WTC11 (cell line): Measurements from ENCODE around the gene KIAA1210.

Source experiments
- ATF1 ChIP-seq: sonication (generic); formaldehyde crosslinking; IDR thresholded peaks from 2 replicates; pipeline ENCODE4 v1.8.1; 2023; ENCODE audit warnings: mild to moderate bottlenecking, moderate library complexity, missing genetic modification reagents
- CTCF ChIP-seq: fragments of 200-600 bp; IDR thresholded peaks from 2 replicates; pipeline ENCODE4 v1.8.0; 2022; ENCODE audit warnings: antibody characterized with exemption
- NR3C1 ChIP-seq: sonication (generic); formaldehyde crosslinking; conservative IDR thresholded peaks from 2 replicates; pipeline ENCODE4 v1.8.1; 2023; ENCODE audit warnings: low read depth, mild to moderate bottlenecking, missing genetic modification reagents
- USF2 ChIP-seq: sonication (generic); formaldehyde crosslinking; IDR thresholded peaks from 2 replicates; pipeline ENCODE4 v1.8.1; 2023; ENCODE audit warnings: mild to moderate bottlenecking, missing genetic modification reagents, moderate library complexity
- ZNF232 ChIP-seq: sonication (generic); formaldehyde crosslinking; IDR thresholded peaks from 2 replicates; pipeline ENCODE4 v1.8.0; 2022; ENCODE audit warnings: mild to moderate bottlenecking, missing genetic modification reagents
- ZNF317 ChIP-seq: sonication (generic); formaldehyde crosslinking; IDR thresholded peaks from 2 replicates; pipeline ENCODE4 v1.8.1; 2023; ENCODE audit warnings: low read depth, mild to moderate bottlenecking, moderate library complexity, missing genetic modification reagents, borderline replicate concordance

- no peak for TF ChIP-seq ZNF317 (CRISPR knock-in tag)
- no peak for TF ChIP-seq NR3C1 (CRISPR knock-in tag)
- no peak for TF ChIP-seq CTCF
- no peak for TF ChIP-seq ATF1
- no peak for TF ChIP-seq USF2
- TF ChIP-seq ZNF232 (CRISPR knock-in tag) = no peak
Observed at GRCh38 chrX:119072744-119073143, 54.9 kb downstream of the KIAA1210 start, which contains the start of gene CT47C1.
